ENCODE measurements around the gene OR6X1.

OR6X1 gene

GRCh38 chr11:123754101-123754568 is at the start of gene OR6X1:
OR6X1 (minus strand) TSS chr11:123754518; CDS start chr11:123754518, 0 bp downstream.
- in situ Hi-C loops (cut with MboI; ENCODE audit: low sequenced_read_pairs), result no loop called here

GRCh38 chr11:123801765-123802164 is 47.4 kb upstream of the OR6X1 start:
- in situ Hi-C loops (cut with MboI; ENCODE audit: low sequenced_read_pairs), result no loop called here

- in situ Hi-C loops (cut with MboI; ENCODE audit: low sequenced_read_pairs), result no loop called here
These were observed 45.7 kb upstream of the OR6X1 start for GRCh38 chr11:123800036-123800435.

GRCh38 chr11:123799438-123799837 is 45.1 kb upstream of the OR6X1 start:
- in situ Hi-C loops (cut with MboI; ENCODE audit: low sequenced_read_pairs), result no loop called here

- in situ Hi-C loops (cut with MboI; ENCODE audit: low sequenced_read_pairs), result no loop called here
These were observed 44.4 kb upstream of the OR6X1 start for GRCh38 chr11:123798513-123799252.

GRCh38 chr11:123798079-123798478 is 43.8 kb upstream of the OR6X1 start:
- in situ Hi-C loops (cut with MboI; ENCODE audit: low sequenced_read_pairs), result no loop called here

- in situ Hi-C loops (cut with MboI; ENCODE audit: low sequenced_read_pairs), result no loop called here
These were observed 43.2 kb upstream of the OR6X1 start for GRCh38 chr11:123797541-123797940.

- in situ Hi-C loops (cut with MboI; ENCODE audit: low sequenced_read_pairs), result no loop called here
These were observed 42.8 kb upstream of the OR6X1 start for GRCh38 chr11:123797114-123797513.

GRCh38 chr11:123796226-123796625 is 41.9 kb upstream of the OR6X1 start:
- in situ Hi-C loops (cut with MboI; ENCODE audit: low sequenced_read_pairs), result no loop called here

- in situ Hi-C loops (cut with MboI; ENCODE audit: low sequenced_read_pairs), result no loop called here
These were observed 29.2 kb upstream of the OR6X1 start for GRCh38 chr11:123783536-123783935.

GRCh38 chr11:123778511-123778910 is 24.2 kb upstream of the OR6X1 start:
- in situ Hi-C loops (cut with MboI; ENCODE audit: low sequenced_read_pairs), result no loop called here

- in situ Hi-C loops (cut with MboI; ENCODE audit: low sequenced_read_pairs), result no loop called here
These were observed 21.6 kb upstream of the OR6X1 start for GRCh38 chr11:123775715-123776549.

GRCh38 chr11:123775289-123775688 is 21.0 kb upstream of the OR6X1 start:
- in situ Hi-C loops (cut with MboI; ENCODE audit: low sequenced_read_pairs), result no loop called here

GRCh38 chr11:123773959-123774358 is 19.6 kb upstream of the OR6X1 start:
- in situ Hi-C loops (cut with MboI; ENCODE audit: low sequenced_read_pairs), result no loop called here

- in situ Hi-C loops (cut with MboI; ENCODE audit: low sequenced_read_pairs), result no loop called here
These were observed 18.7 kb upstream of the OR6X1 start for GRCh38 chr11:123773026-123773425.

GRCh38 chr11:123771664-123772063 is 17.3 kb upstream of the OR6X1 start:
- in situ Hi-C loops (cut with MboI; ENCODE audit: low sequenced_read_pairs), result no loop called here

- in situ Hi-C loops (cut with MboI; ENCODE audit: low sequenced_read_pairs), result no loop called here
These were observed 16.4 kb upstream of the OR6X1 start for GRCh38 chr11:123770712-123771111.

- in situ Hi-C loops (cut with MboI; ENCODE audit: low sequenced_read_pairs), result no loop called here
These were observed 11.3 kb upstream of the OR6X1 start for GRCh38 chr11:123765601-123766000.

- in situ Hi-C loops (cut with MboI; ENCODE audit: low sequenced_read_pairs), result no loop called here
These were observed 8.1 kb upstream of the OR6X1 start for GRCh38 chr11:123762422-123762821.

- in situ Hi-C loops (cut with MboI; ENCODE audit: low sequenced_read_pairs), result no loop called here
These were observed 6.6 kb upstream of the OR6X1 start for GRCh38 chr11:123760894-123761293.

GRCh38 chr11:123757976-123758375 is 3.7 kb upstream of the OR6X1 start:
- in situ Hi-C loops (cut with MboI; ENCODE audit: low sequenced_read_pairs), result no loop called here

GRCh38 chr11:123755813-123756212 is 1.5 kb upstream of the OR6X1 start:
- in situ Hi-C loops (cut with MboI; ENCODE audit: low sequenced_read_pairs), result no loop called here

All from HL-60/S4 treated with phorbol 12-myristate 13-acetate at 8.2 ng/mL for 4 days and 3 days (cell line).